H9 (cell line): ENCODE measurements around the gene ZNF766. TPM values are rescaled to one million over a fixed set of nuclear protein-coding genes. Genes with fewer than 3 reads are reported as not detected.

Experiments
- DNase-seq: peaks from one replicate; pipeline ENCODE4 v3.0.0-alpha.2; 2017
- H2AFZ ChIP-seq: one replicate; pipeline ENCODE4 v1.6.1; 2013; ENCODE audit warnings: mild to moderate bottlenecking, low read length, control low read depth, moderate library complexity
- H2AK5ac ChIP-seq: 2 replicates; pipeline ENCODE4 v1.6.1; 2013; ENCODE audit warnings: low read length, control low read depth, mixed read lengths; ENCODE audit not compliant: insufficient read length
- H2BK120ac ChIP-seq: one replicate; pipeline ENCODE4 v1.6.1; 2013; ENCODE audit warnings: low read depth, mild to moderate bottlenecking, low read length, control low read depth, inconsistent platforms; ENCODE audit not compliant: poor library complexity, severe bottlenecking
- H2BK12ac ChIP-seq: 2 replicates; pipeline ENCODE4 v1.6.1; 2013; ENCODE audit warnings: low read length, control low read depth, mixed read lengths, low read depth; ENCODE audit not compliant: insufficient read length
- H2BK15ac ChIP-seq: 2 replicates; pipeline ENCODE4 v1.6.1; 2013; ENCODE audit warnings: low read depth, low read length, control low read depth
- H2BK20ac ChIP-seq: one replicate; pipeline ENCODE4 v1.6.1; 2013; ENCODE audit warnings: low read depth, mild to moderate bottlenecking, low read length, control low read depth, inconsistent platforms; ENCODE audit not compliant: poor library complexity, severe bottlenecking
- H2BK5ac ChIP-seq: 2 replicates; pipeline ENCODE4 v1.6.1; 2013; ENCODE audit warnings: low read length, control low read depth, mixed read lengths; ENCODE audit not compliant: insufficient read length
- H3K14ac ChIP-seq: 2 replicates; pipeline ENCODE4 v1.6.1; 2013; ENCODE audit warnings: low read length, control low read depth; ENCODE audit not compliant: insufficient read depth
- H3K18ac ChIP-seq: 2 replicates; pipeline ENCODE4 v1.6.1; 2013; ENCODE audit warnings: low read depth, mild to moderate bottlenecking, mixed read lengths, low read length, control low read depth; ENCODE audit not compliant: insufficient read length
- H3K23ac ChIP-seq: 2 replicates; pipeline ENCODE4 v1.6.1; 2013; ENCODE audit warnings: low read length, control low read depth, mixed read lengths, low read depth; ENCODE audit not compliant: insufficient read length
- H3K23me2 ChIP-seq: 2 replicates; pipeline ENCODE4 v1.6.1; 2013; ENCODE audit warnings: low read depth, mild to moderate bottlenecking, mixed read lengths, low read length, control low read depth; ENCODE audit not compliant: insufficient read length, poor library complexity, severe bottlenecking
- H3K27ac ChIP-seq: 2 replicates; pipeline ENCODE4 v1.5.1; 2013; ENCODE audit warnings: low read length, control low read depth, mixed read lengths, low read depth; ENCODE audit not compliant: insufficient read length
- H3K27me3 ChIP-seq: 2 replicates; pipeline ENCODE4 v1.6.1; 2013; ENCODE audit warnings: low read length, control low read depth, inconsistent platforms; ENCODE audit not compliant: insufficient read depth
- H3K4ac ChIP-seq: 2 replicates; pipeline ENCODE4 v1.6.1; 2013; ENCODE audit warnings: low read depth, mild to moderate bottlenecking, control low read depth, inconsistent platforms, low read length, moderate library complexity
- H3K4me1 ChIP-seq: 2 replicates; pipeline ENCODE4 v1.6.1; 2013; ENCODE audit warnings: low read length, control low read depth, inconsistent platforms; ENCODE audit not compliant: insufficient read depth
- H3K4me2 ChIP-seq: 2 replicates; pipeline ENCODE4 v1.6.1; 2013; ENCODE audit warnings: low read length, control low read depth, mixed read lengths; ENCODE audit not compliant: insufficient read length, insufficient read depth
- H3K56ac ChIP-seq: 2 replicates; pipeline ENCODE4 v1.6.1; 2013; ENCODE audit warnings: low read depth, mild to moderate bottlenecking, mixed read lengths, low read length, control low read depth; ENCODE audit not compliant: insufficient read length
- H3K79me1 ChIP-seq: 2 replicates; pipeline ENCODE4 v1.6.1; 2013; ENCODE audit warnings: low read depth, mild to moderate bottlenecking, moderate library complexity, low read length, control low read depth, inconsistent platforms; ENCODE audit not compliant: insufficient read depth, poor library complexity, severe bottlenecking
- H3K79me2 ChIP-seq: 2 replicates; pipeline ENCODE4 v1.6.1; 2013; ENCODE audit warnings: low read length, control low read depth, inconsistent platforms; ENCODE audit not compliant: insufficient read depth
- H3K9ac ChIP-seq: 2 replicates; pipeline ENCODE4 v1.6.1; 2013; ENCODE audit warnings: low read length, control low read depth, mixed read lengths; ENCODE audit not compliant: insufficient read length; ENCODE audit errors: extremely low read depth
- H3K9me3 ChIP-seq: one replicate; pipeline ENCODE4 v1.6.1; 2013; ENCODE audit warnings: low read depth, low read length, inconsistent platforms; ENCODE audit not compliant: control insufficient read depth
- H3T11ph ChIP-seq: one replicate; pipeline ENCODE4 v1.6.1; 2013; ENCODE audit warnings: mild to moderate bottlenecking, low read length, control low read depth, inconsistent platforms
- H4K20me1 ChIP-seq: one replicate; pipeline ENCODE4 v1.6.1; 2013; ENCODE audit not compliant: control insufficient read depth, insufficient read length, insufficient read depth
- H4K5ac ChIP-seq: 2 replicates; pipeline ENCODE4 v1.6.1; 2013; ENCODE audit warnings: low read depth, mild to moderate bottlenecking, mixed read lengths, low read length, control low read depth; ENCODE audit not compliant: insufficient read length
- H4K8ac ChIP-seq: replicated peaks from 2 replicates; pipeline ENCODE4 v1.6.1; 2013; ENCODE audit warnings: low read length, control low read depth, mixed read lengths, low read depth; ENCODE audit not compliant: insufficient read length
- H4K91ac ChIP-seq: 2 replicates; pipeline ENCODE4 v1.6.1; 2013; ENCODE audit warnings: low read depth, mild to moderate bottlenecking, moderate library complexity, mixed read lengths, low read length, control low read depth; ENCODE audit not compliant: insufficient read length
- H3K27ac Mint-ChIP-seq, 3 experiments: 2 replicates in 2 of 3; 3 replicates in 1 of 3; pipeline ENCODE4 v1.8.0; 2020 to 2021; ENCODE audit warnings: mixed read lengths in 3 of 3, mild to moderate bottlenecking in 1 of 3, moderate library complexity in 1 of 3
- H3K27me3 Mint-ChIP-seq: 2 replicates; pipeline ENCODE4 v1.8.0; 2021; ENCODE audit warnings: low read depth, mild to moderate bottlenecking, moderate library complexity, mixed read lengths
- H3K36me3 Mint-ChIP-seq, 3 experiments: 2 replicates in 2 of 3; 3 replicates in 1 of 3; pipeline ENCODE4 v1.8.0; 2020 to 2021; ENCODE audit warnings: low read depth in 3 of 3, mixed read lengths in 3 of 3; ENCODE audit not compliant: insufficient read depth in 1 of 3
- H3K4me1 Mint-ChIP-seq, 2 experiments: 2 replicates each; pipeline ENCODE4 v1.8.0; 2020; ENCODE audit warnings: mixed read lengths in 2 of 2
- H3K4me3 Mint-ChIP-seq, 2 experiments: 2 replicates in 1 of 2; 3 replicates in 1 of 2; pipeline ENCODE4 v1.8.0; 2020 to 2021; ENCODE audit warnings: mild to moderate bottlenecking in 2 of 2, mixed read lengths in 2 of 2, moderate library complexity in 1 of 2
- H3K9me3 Mint-ChIP-seq, 2 experiments: 2 replicates in 1 of 2; 3 replicates in 1 of 2; pipeline ENCODE4 v1.8.0; 2020; ENCODE audit warnings: mild to moderate bottlenecking in 2 of 2, mixed read lengths in 2 of 2, moderate library complexity in 1 of 2
- WGBS: extraction: QIAGEN DNeasy Blood & Tissue Kit; methylation state at CpG from one replicate; pipeline ENCODE4 v1.1.7; 2013; ENCODE audit warnings: missing lambda C conversion rate, low lambda C conversion rate, mixed read lengths; ENCODE audit not compliant: insufficient read length; ENCODE audit errors: extremely low coverage; 5-methylcytosine and 5-hydroxymethylcytosine counted together
- total RNA-seq: library from RNA; stranded (reverse); gene quantifications from 2 replicates; pipeline ENCODE4 v1.2.1, GENCODE V29; 2021
- TF ChIP-seq, protein P1 (sequence below): fragments of 200-600 bp; sonication (generic); conservative IDR thresholded peaks from 3 replicates; pipeline ENCODE4 v1.8.0; 2021; ENCODE audit warnings: antibody characterized with exemption, mild to moderate bottlenecking

ZNF766 gene
- total RNA-seq, 1 experiment from 2014 or later = 33.6 TPM

DNA sequence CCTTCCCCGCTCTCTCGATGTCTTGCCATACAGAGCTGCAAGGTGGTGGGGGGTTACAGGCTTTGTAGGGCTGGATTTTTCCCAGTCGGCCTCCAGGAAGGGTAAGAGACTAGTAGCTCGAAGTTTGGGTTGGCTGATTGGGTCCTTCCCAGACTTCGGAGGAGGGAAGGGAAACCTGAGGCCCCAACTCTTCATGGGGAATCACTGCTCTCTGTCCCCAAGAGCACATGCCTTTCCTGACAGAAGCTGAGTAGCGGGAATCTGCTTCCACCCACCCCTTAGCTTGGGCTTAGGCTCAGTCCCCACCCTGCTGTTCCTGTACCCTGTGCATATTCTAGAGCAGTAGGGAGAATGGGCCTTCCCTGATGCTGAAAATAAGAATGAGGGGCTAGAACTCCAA, 39.9 kb upstream of the ZNF766 start:
- no peak overlapping the region for H3K27ac Mint-ChIP-seq
- H3T11ph ChIP-seq = no peak overlapping the region

More for the DNA sequence above, 39.9 kb upstream of the ZNF766 start:
- H4K5ac ChIP-seq = no peak overlapping the region
- H2BK120ac ChIP-seq = no peak overlapping the region
- H3K4ac ChIP-seq = no peak overlapping the region
- H3K56ac ChIP-seq = no peak overlapping the region
- no peak overlapping the region for H3K4me3 Mint-ChIP-seq
- H2BK12ac ChIP-seq = no peak overlapping the region
- no peak overlapping the region for H3K27ac ChIP-seq
- H3K79me2 ChIP-seq = no peaks in the 10 kb centered on the region
- no peak overlapping the region for H2AFZ ChIP-seq
- H4K91ac ChIP-seq = no peak overlapping the region
- H3K4me1 ChIP-seq = no peaks in the 10 kb centered on the region
- H3K23me2 ChIP-seq = no peaks in the 10 kb centered on the region
- no peaks in the 10 kb centered on the region for H3K27me3 ChIP-seq
- no peaks in the 10 kb centered on the region for H3K27me3 Mint-ChIP-seq
- no CpG with 5 or more reads among the region's 6 CpGs for WGBS
- no peaks in the 10 kb centered on the region for H3K9me3 ChIP-seq
- H4K20me1 ChIP-seq = no peaks in the 10 kb centered on the region
- no peak overlapping the region for H3K14ac ChIP-seq
- no peak overlapping the region for H3K18ac ChIP-seq
- H3K9ac ChIP-seq = no peak overlapping the region
- no peaks in the 10 kb centered on the region for H3K9me3 Mint-ChIP-seq
- H3K4me1 Mint-ChIP-seq = no peaks in the 10 kb centered on the region
- no peaks in the 10 kb centered on the region for H3K79me1 ChIP-seq
- no peak overlapping the region for H3K23ac ChIP-seq
- H2BK5ac ChIP-seq = no peak overlapping the region
- TF ChIP-seq, protein P1, sequence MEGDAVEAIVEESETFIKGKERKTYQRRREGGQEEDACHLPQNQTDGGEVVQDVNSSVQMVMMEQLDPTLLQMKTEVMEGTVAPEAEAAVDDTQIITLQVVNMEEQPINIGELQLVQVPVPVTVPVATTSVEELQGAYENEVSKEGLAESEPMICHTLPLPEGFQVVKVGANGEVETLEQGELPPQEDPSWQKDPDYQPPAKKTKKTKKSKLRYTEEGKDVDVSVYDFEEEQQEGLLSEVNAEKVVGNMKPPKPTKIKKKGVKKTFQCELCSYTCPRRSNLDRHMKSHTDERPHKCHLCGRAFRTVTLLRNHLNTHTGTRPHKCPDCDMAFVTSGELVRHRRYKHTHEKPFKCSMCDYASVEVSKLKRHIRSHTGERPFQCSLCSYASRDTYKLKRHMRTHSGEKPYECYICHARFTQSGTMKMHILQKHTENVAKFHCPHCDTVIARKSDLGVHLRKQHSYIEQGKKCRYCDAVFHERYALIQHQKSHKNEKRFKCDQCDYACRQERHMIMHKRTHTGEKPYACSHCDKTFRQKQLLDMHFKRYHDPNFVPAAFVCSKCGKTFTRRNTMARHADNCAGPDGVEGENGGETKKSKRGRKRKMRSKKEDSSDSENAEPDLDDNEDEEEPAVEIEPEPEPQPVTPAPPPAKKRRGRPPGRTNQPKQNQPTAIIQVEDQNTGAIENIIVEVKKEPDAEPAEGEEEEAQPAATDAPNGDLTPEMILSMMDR = no peak
- no peak overlapping the region for H2AK5ac ChIP-seq
- H4K8ac ChIP-seq = no peak overlapping the region
- H3K36me3 Mint-ChIP-seq = peaks cover 35 to 54% (median 38%) of the 10 kb centered on the region in 3 experiments
- H2BK15ac ChIP-seq = no peak overlapping the region
- H2BK20ac ChIP-seq = no peak overlapping the region
- H3K4me2 ChIP-seq = no peak overlapping the region
- no peak for DNase-seq
